K562 (cell line): ENCODE results near the gene OLIG2.

Source experiments
- RFX5 ChIP-seq: IDR thresholded peaks from 2 replicates; pipeline ENCODE4 v1.6.1; 2011; ENCODE audit warnings: low read depth, mild to moderate bottlenecking, improper control_type of control experiment, low read length
- TF ChIP-seq, protein P1 (sequence below): IDR thresholded peaks from 2 replicates; pipeline ENCODE4 v1.6.1; 2016; ENCODE audit warnings: missing genetic modification characterization, missing compliant biosample characterization

DNA sequence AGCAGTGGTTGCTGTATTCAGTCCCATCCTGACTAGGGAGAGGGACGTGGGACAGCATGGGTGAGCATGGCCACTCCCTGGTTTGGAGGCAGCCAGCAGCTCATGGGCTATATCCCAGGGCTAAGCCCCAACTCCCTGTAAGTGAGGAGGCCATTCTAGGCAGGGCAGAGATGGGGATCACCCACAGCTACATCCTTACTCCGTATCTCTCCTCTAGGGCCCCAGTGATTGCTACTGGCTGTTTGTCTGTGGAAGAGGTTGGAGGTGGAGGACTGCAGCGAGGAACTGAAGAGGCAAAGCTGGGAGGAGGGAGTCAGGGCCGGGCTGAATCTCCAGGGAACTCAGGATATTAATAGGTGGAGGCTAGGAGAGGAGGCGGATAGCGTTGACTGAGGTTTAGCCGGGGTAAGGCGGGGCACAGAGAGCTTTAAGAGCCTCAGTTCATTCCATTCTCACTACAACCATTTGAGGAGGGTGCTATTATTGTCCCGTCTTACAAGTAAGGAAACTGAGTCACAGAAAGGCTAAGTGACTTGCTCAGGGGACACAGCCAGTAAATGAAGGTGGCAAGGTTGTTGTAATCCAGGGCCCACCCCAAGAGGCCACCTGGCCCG, 6.8 kb downstream of the OLIG2 start:
- TF ChIP-seq, protein P1, sequence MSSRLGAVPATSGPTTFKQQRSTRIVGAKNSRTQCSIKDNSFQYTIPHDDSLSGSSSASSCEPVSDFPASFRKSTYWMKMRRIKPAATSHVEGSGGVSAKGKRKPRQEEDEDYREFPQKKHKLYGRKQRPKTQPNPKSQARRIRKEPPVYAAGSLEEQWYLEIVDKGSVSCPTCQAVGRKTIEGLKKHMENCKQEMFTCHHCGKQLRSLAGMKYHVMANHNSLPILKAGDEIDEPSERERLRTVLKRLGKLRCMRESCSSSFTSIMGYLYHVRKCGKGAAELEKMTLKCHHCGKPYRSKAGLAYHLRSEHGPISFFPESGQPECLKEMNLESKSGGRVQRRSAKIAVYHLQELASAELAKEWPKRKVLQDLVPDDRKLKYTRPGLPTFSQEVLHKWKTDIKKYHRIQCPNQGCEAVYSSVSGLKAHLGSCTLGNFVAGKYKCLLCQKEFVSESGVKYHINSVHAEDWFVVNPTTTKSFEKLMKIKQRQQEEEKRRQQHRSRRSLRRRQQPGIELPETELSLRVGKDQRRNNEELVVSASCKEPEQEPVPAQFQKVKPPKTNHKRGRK (tag): no peak
- TF ChIP-seq RFX5: no peak
